ENCODE data around the gene EIF2B4.

Gene EIF2B4

DNA sequence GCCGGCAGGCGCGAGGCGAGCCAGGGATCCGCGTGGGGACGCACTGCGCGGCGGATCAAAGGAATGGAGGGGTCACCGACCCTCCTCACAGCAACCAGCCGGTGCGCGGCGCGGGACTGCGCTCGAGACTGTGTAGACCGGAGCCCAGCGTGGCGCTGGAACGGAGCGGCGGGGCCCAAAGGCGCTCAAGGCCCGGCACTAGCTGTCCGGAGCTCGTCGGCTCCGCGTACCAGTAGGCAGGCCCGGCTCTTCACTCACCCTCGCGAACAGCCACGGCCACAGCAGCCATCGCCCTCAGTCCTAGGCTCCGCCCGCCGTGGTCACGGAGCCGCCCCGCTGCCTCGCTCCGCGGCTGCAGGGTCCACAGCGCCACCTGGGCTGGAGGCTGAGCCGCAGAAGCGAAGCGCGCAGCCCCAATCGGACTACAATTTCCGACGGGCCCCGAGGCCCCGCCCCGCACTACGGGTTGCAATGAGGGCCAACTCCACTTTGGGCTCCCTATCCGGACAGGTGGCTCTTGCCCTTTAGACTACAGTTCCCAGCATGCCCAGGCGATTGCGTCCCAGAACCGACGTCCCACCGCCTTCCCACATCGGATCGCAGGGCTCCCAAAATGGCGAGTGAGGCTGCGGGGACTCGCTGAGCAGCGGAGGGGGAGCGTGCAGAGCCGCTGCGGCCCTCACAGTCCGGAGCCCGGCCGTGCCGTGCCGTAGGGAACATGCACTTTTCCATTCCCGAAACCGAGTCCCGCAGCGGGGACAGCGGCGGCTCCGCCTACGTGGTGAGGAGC lies at the start of gene EIF2B4, which contains the start of gene SNX17:
Gene EIF2B4, minus strand, starts transcription at position 313 of the 790 bp plus-strand sequence. Its CDS starts 24 bp downstream, at position 289.
Gene SNX17, plus strand, starts transcription at position 591 of the 790 bp plus-strand sequence. Its CDS starts 128 bp downstream, at position 719.
- in situ Hi-C loops (cut with MboI; ENCODE audit: low sequenced_read_pairs) = no loop called here

DNA sequence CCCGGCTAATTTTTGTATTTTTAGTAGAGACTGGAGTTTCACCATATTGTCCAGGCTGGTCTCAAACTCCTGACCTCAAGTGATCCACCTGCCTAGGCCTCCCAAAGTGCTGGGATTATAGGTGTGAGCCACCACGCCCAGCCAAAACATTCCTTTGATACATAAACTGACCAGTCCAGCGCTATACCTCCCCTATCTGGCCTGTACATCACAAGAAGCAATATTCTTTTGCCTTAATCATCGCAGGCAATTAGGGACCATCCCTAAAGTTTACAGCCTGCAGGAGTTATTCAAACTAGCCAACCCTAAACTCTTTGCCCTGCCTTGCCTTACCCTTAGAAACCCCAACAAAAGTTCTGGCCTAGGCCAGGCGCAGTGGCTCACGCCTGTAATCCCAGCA lies 46.0 kb upstream of the EIF2B4 start:
- in situ Hi-C loops (cut with MboI; ENCODE audit: low sequenced_read_pairs) = no loop called here

DNA sequence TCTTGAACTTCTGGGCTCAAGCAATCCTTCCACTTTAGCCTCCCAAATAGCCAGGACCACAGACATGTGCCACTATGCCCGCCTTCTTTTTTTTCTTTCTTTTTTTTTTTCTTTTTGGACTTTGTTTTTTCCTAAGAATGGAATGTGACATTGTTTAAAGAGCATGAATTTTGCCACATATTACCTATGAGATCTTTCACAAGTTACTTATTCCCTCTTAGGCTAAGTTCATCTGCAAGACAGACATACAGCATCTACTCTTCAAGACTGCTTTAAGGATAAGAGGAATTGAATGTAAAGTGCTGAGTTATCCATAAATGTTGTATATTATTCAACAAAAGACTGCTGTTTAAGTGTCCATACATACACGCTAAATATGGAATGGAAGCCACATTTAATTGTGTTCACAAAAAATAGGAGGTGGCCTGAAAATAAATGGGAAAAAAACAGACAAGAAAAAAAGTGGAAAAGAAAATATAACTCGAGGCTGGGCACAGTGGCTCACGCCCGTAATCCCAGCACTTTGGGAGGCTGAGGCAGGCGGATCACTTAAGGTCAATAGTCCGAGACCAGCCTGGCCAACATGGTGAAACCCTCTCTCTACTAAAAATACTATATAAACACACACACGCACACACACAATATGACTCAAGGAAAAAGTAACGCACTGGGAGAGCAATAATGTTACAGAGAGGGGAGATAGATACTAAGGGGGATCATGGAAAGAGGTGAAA lies 42.4 kb upstream of the EIF2B4 start:
- in situ Hi-C loops (cut with MboI; ENCODE audit: low sequenced_read_pairs) = no loop called here

DNA sequence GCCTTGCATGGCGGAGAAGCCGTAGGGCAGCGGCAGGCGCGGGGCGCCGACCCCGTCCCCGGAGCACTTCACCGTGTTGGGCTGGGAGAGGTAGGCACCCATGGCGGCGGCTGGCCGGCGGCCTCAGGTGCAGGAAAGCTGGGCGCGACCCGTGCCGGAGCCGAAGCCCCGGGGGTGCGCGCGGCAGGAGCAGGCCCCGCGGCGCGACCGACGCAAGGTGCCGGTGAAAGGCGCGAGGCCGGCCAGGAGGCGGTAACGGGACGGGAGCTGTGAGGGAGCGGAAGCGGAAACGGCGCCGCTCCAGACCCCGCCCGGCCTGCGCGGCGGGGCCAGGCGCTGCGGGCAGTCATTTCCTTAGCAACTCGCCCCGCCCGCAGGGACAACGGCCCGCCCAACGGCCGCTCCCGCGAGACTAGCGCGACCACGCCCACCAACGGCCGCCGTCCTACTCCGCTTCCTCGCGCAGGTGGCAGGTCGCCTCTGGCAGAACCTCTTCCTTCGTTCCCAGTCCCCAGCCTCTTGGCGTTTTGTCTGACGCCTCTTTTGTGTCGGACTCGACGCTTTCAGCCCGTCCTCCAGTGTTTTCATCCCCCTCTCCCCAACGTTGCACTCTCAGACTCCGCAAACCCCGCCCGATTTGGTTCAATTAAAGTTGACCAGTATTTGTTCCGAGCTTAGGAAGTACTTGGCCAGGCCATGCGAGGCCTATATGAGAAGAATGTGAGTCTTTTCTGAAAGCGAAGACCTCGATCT lies 39.4 kb upstream of the EIF2B4 start, which contains the start of gene PPM1G:
Gene PPM1G, minus strand, starts transcription at position 271 of the 753 bp plus-strand sequence. Its CDS starts 169 bp downstream, at position 102.
- in situ Hi-C loops (cut with MboI; ENCODE audit: low sequenced_read_pairs) = no loop called here

- in situ Hi-C loops (cut with MboI; ENCODE audit: low sequenced_read_pairs) = no loop called here
These were observed 38.6 kb upstream of the EIF2B4 start for GRCh38 chr2:27408601-27409320.

GRCh38 chr2:27407798-27408491 lies 37.8 kb upstream of the EIF2B4 start:
- in situ Hi-C loops (cut with MboI; ENCODE audit: low sequenced_read_pairs) = no loop called here

GRCh38 chr2:27400348-27401135 lies 30.4 kb upstream of the EIF2B4 start:
- in situ Hi-C loops (cut with MboI; ENCODE audit: low sequenced_read_pairs) = no loop called here

DNA sequence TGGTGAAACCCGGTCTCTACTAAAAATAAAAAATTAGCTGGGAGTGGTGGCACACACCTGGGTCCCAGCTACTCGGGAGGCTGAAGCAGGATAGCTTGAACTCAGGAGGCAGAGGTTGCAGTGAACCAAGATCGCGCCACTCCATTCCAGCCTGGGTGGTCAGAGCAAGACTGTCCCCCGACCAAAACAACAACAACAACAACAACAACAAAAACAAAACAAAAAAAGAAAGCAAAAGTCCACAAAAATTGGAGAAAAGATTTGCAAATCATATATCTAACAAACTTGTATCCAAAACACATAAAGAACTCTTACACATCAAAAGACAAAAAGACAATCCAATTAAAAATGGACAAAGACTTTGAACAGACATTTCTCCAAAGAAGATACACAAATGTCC lies 28.8 kb upstream of the EIF2B4 start:
- in situ Hi-C loops (cut with MboI; ENCODE audit: low sequenced_read_pairs) = no loop called here

GRCh38 chr2:27393225-27393624 lies 23.1 kb upstream of the EIF2B4 start:
- in situ Hi-C loops (cut with MboI; ENCODE audit: low sequenced_read_pairs) = no loop called here

- in situ Hi-C loops (cut with MboI; ENCODE audit: low sequenced_read_pairs) = no loop called here
These were observed 20.9 kb upstream of the EIF2B4 start for GRCh38 chr2:27390822-27391679.

DNA sequence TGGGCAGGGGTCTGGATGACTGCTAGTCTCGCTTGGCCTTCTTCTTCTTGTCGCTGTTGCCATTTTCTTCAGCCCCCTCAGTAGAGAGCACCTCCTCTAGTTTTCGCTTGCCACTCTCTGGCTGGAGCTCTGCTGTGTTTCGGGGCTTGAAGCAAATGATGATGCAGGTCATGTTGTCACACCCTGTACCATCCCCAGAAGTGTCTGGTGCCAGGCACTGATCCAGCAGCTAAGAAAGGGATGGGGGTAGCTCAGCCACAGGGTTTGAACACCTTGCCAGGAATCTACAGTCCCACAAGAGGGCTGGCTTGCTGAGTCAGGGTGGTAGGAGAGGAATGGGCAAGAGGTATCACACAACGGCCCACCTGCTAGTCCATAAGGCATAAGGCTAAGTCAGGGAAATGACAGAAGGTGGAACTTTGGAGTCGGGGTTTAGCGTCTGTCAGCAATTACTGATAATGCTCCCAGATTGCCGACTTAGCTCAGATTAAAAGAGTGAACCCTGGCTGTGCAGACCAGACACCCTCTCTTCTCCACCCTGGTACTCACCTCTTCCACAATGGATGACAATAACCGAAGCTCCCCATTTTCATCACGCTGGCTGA lies 11.5 kb upstream of the EIF2B4 start:
- in situ Hi-C loops (cut with MboI; ENCODE audit: low sequenced_read_pairs) = no loop called here

DNA sequence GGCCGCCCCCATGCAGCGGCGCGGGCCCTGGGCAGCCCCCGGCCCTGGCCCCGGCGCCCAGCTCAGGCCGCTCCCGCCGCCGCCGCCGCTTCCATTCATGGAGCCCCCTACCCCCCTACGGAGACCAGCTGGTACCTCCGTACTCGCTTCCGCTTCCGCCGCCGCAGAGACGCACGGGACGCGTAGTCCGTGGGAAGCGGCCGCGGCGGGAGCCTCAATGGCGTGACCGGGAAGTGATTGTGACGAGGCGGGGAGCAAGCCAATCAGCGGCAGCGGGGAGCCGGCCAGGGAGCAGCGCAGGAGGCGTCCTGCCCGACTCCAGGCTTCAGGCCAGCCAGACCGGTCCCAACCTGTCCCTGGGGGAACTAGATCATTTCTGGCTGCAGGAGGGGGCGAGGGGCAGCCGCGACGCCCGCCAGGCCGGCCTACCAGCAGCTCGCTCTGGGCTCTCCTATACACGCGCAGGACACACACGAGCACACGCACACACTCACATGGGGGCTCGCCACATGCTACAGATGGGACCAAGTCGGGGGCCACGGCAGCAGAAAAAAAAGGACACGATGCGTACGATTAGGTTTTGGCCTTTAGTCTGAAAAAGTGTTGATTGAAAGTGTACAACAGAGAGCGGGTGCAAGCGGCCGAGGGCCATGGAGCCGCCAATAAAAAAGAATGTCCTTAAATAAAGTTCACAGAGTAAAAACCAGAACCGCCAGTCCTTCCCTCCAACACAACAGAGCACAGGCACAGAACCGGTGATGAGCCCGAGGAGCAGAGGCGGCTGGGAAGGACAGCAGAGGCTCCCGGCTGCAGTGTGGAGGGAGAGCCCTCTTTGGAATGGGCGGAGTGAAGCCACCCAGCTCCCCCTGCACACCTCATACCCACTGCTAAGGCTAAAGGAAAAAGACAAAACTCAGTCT lies 10.7 kb upstream of the EIF2B4 start, which contains the start of gene ZNF513:
Gene ZNF513, minus strand, starts transcription at position 109 of the 920 bp plus-strand sequence. CDS start 208 bp downstream, outside the sequence.
- in situ Hi-C loops (cut with MboI; ENCODE audit: low sequenced_read_pairs) = no loop called here

DNA sequence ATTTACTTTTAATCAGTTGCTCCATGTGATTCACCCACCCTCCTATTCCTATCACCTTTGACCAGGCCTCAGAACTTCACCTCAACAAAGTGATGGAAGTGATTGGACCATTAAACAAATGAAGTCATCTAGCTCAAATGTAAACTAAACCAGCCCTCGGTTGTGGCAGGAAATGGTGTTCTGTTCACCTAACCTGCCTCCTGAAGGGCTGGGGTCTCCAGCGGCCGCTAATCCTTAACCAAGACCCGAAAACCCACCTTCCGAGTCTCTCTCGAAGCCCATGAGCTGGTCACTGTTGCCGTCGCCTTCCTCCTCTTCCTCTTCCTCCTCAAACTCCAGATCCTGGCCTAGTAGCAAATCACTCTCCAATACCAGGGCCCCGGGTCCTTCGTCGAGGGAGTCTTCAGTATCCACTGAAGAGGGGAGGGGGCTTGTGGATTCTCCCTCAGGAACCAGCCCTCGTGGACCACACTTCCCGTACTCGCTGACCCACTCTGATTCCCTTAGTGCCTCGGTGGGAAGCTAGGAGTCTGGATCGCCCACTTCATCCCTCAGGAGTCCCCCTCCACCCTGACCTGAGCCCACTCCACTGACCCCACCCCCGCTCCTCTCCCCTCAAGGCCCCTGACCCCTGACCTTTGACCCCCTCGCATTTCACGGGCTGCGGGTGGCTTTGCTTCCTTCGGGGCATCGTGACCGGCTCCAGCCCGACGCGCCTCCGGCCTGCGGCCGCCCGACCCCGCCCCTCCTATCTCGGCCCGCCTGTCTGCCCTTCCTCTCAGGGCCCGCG lies 9.9 kb upstream of the EIF2B4 start:
- in situ Hi-C loops (cut with MboI; ENCODE audit: low sequenced_read_pairs) = no loop called here

DNA sequence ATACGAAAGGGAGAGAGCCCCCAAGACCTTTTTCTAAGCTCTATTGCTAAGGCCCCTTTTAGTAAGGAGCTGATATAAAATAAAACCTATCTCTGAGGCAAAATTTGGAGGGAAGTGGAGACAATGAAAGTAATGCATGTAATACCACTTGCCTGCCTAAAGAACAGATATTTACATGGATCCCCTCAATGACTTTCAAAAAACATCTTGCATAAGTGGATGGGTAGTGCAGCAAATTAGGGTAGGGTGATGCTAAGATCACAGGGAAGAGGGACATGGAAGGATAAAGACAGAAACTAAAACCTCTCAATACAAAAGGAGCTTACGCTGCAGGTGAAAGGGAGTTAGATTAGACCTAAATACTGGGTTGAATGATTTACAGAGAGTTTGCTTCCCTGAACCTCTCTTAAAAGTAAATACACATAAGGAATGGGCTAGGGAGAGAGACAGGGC lies 9.3 kb upstream of the EIF2B4 start:
- in situ Hi-C loops (cut with MboI; ENCODE audit: low sequenced_read_pairs) = no loop called here

DNA sequence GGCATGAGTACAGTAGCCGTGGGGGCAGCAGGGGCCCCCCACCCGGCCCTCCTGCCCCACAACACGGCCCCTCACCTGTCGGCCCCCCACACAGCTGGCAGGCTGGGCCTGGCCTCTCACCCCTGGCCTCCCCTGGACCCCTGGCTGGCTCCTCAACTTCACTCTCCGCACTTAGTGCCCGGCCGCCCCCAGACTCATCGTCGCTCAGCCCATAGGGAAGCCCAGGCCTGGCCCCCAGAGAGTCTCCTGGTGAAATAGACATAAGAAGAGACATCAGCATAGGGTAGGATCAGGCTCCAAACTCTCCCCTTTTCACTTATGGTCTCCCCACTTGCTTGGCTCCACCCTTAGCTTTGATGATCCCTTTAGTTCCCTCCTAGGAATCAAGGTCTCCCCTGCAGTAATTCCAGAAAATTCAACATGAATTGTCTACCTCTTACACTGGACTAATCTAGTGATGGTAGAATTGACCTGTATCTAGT lies 8.7 kb upstream of the EIF2B4 start:
- in situ Hi-C loops (cut with MboI; ENCODE audit: low sequenced_read_pairs) = no loop called here
